Transverse colon (tissue), 4 donors: ENCODE results near the gene NKAIN2. TPM values are rescaled to one million over a fixed set of nuclear protein-coding genes. Genes with fewer than 3 reads are reported as not detected.

Experiments
- DNase-seq: peaks from one replicate; pipeline ENCODE4 v3.0.0-alpha.2; 2019
- H3K27ac ChIP-seq, 4 donors: fragments of 200-600 bp; sonication (generic); 2 replicates each; pipeline ENCODE4 v1.5.1; 2016 to 2018; ENCODE audit warnings: inconsistent platforms in 4 of 4
- H3K27me3 ChIP-seq: fragments of 200-600 bp; sonication (generic); 2 replicates; pipeline ENCODE4 v1.5.1; 2017; ENCODE audit warnings: inconsistent platforms
- H3K36me3 ChIP-seq, 4 donors: fragments of 200-600 bp; sonication (generic); 2 replicates each; pipeline ENCODE4 v1.5.1; 2017 to 2019; ENCODE audit warnings: inconsistent platforms in 4 of 4
- H3K4me1 ChIP-seq, 4 donors: fragments of 200-600 bp; sonication (generic); 2 replicates each; pipeline ENCODE4 v1.5.1; 2017 to 2020; ENCODE audit warnings: inconsistent platforms in 4 of 4
- H3K4me3 ChIP-seq, 4 donors: fragments of 200-600 bp; sonication (generic); 1 replicate in 1 of 4; 2 replicates in 3 of 4; pipeline versions ENCODE4 v1.5.1 to v1.6.1; 2017 to 2019; ENCODE audit warnings: inconsistent platforms in 4 of 4
- H3K9me3 ChIP-seq, 2 donors: fragments of 200-600 bp; sonication (generic); 2 replicates each; pipeline ENCODE4 v1.5.1; 2017 to 2019; ENCODE audit warnings: inconsistent platforms in 2 of 2
- CTCF ChIP-seq, 5 experiments: fragments of 200-600 bp in 3 of 5; fragments of 450-650 bp in 2 of 5; sonication (generic) in 3 of 5; IDR thresholded peaks; 1 replicate in 2 of 5; 2 replicates in 3 of 5; pipeline ENCODE4 v1.5.1; 2016 to 2017; ENCODE audit warnings: antibody characterized with exemption in 5 of 5, inconsistent platforms in 3 of 5, mild to moderate bottlenecking in 2 of 5, moderate library complexity in 1 of 5
- EP300 ChIP-seq: sonication (generic); formaldehyde crosslinking; IDR thresholded peaks from one replicate; pipeline ENCODE4 v1.6.1; 2017; ENCODE audit warnings: antibody characterized with exemption, low read depth
- POLR2A ChIP-seq: fragments of 450-650 bp; IDR thresholded peaks from one replicate; pipeline ENCODE4 v1.6.1; 2016; ENCODE audit warnings: antibody characterized with exemption, mild to moderate bottlenecking, moderate library complexity
- POLR2AphosphoS5 ChIP-seq, 3 donors: sonication (generic); formaldehyde crosslinking; IDR thresholded peaks; one replicate each; pipeline ENCODE4 v1.6.1; 2016; ENCODE audit warnings: antibody characterized with exemption in 3 of 3
- WGBS, 2 donors: methylation state at CpG; one replicate each; pipeline ENCODE4 v1.1.5; 2018; ENCODE audit warnings: low coverage in 1 of 2; 5-methylcytosine and 5-hydroxymethylcytosine counted together
- in situ Hi-C, 4 donors: fragments of 200-750 bp; cut with MboI; loops; one replicate each; pipeline versions ENCODE4 v1.15.0 to v1.15.1; 2017; ENCODE audit warnings: low sequenced_read_pairs in 3 of 4, low pct_ligation_motif_present in 1 of 4, low pct_unique_long_range_greater_than_20kb in 1 of 4
- intact Hi-C: fragments of 100-400 bp; cut with DNase I; formaldehyde crosslinking; loops from one replicate; pipeline ENCODE4 v1.15.1; 2023; ENCODE audit warnings: low total_unique reads
- total RNA-seq, 4 donors: library from RNA; depleted of rRNA; stranded (reverse); fragments of >200 nt; gene quantifications; one replicate each; pipeline ENCODE4 v1.1.0, GENCODE V29; 2016

Gene NKAIN2
- total RNA-seq, 4 donors from 2014 or later = 0.32 TPM; not detected in 3

GRCh38 chr6:123966618-123967017, 163.0 kb downstream of the NKAIN2 start:
- WGBS, 2 donors = 42 to 54% methylated on average over 2 of the region's 2 CpGs
- H3K27ac ChIP-seq = no peak overlapping the region
- TF ChIP-seq POLR2A (no peak), CTCF (IDR thresholded peaks at IDR 0.05) (no peak), POLR2AphosphoS5 (IDR thresholded peaks at IDR 0.05) (no peak), EP300 (no peak)
- H3K4me3 ChIP-seq = no peak overlapping the region
- H3K4me1 ChIP-seq = no peaks in the 10 kb centered on the region
- no peaks in the 10 kb centered on the region for H3K9me3 ChIP-seq
- no peaks in the 10 kb centered on the region for H3K27me3 ChIP-seq
- in situ Hi-C loops (no loop called here), intact Hi-C loops (no loop called here)
- no peak for DNase-seq
- no peaks in the 10 kb centered on the region for H3K36me3 ChIP-seq

GRCh38 chr6:123967905-123968304, 164.2 kb downstream of the NKAIN2 start:
- DNase-seq = no peak
- intact Hi-C loops = no loop called here
- no peaks in the 10 kb centered on the region for H3K9me3 ChIP-seq
- no peak overlapping the region for H3K4me3 ChIP-seq
- WGBS, 2 donors = 67 to 74% methylated on average over 6 of the region's 6 CpGs
- in situ Hi-C loops = no loop called here
- H3K4me1 ChIP-seq = no peaks in the 10 kb centered on the region
- H3K27ac ChIP-seq = no peak overlapping the region
- TF ChIP-seq POLR2AphosphoS5 (IDR thresholded peaks at IDR 0.05) (no peak), EP300 (no peak), POLR2A (no peak), CTCF (IDR thresholded peaks at IDR 0.05) (no peak)
- H3K27me3 ChIP-seq = no peaks in the 10 kb centered on the region
- H3K36me3 ChIP-seq = no peaks in the 10 kb centered on the region

GRCh38 chr6:123972600-123973294, 169.1 kb downstream of the NKAIN2 start:
- no peaks in the 10 kb centered on the region for H3K9me3 ChIP-seq
- DNase-seq = no peak
- no peak overlapping the region for H3K27ac ChIP-seq
- TF ChIP-seq POLR2A (no peak), CTCF (IDR thresholded peaks at IDR 0.05) (no peak)
- no peaks in the 10 kb centered on the region for H3K27me3 ChIP-seq
- intact Hi-C loops (no loop called here), in situ Hi-C loops (no loop called here)
- H3K4me1 ChIP-seq = no peaks in the 10 kb centered on the region
- no peaks in the 10 kb centered on the region for H3K36me3 ChIP-seq
- H3K4me3 ChIP-seq = no peak overlapping the region

GRCh38 chr6:123980311-123980710, 176.6 kb downstream of the NKAIN2 start:
- intact Hi-C loops = no loop called here

More at GRCh38 chr6:123980311-123980710, 176.6 kb downstream of the NKAIN2 start:
- WGBS, 2 donors = 66 to 70% methylated on average over 2 of the region's 2 CpGs
- Histone ChIP-seq H3K4me3 (no peak overlapping the region), H3K36me3 (no peaks in the 10 kb centered on the region), H3K4me1 (no peaks in the 10 kb centered on the region), H3K27me3 (no peaks in the 10 kb centered on the region), H3K9me3 (no peaks in the 10 kb centered on the region), H3K27ac (no peak overlapping the region)
- in situ Hi-C loops = no loop called here
- no peak for TF ChIP-seq EP300
- no peak for TF ChIP-seq CTCF (IDR thresholded peaks at IDR 0.05)
- no peak for TF ChIP-seq POLR2A
- TF ChIP-seq POLR2AphosphoS5 (IDR thresholded peaks at IDR 0.05) = no peak
- DNase-seq = no peak
